PFSK-1 (cell line): ENCODE measurements around the gene ARCN1.

Experiments
- POLR2AphosphoS5 ChIP-seq: IDR thresholded peaks from 2 replicates; pipeline ENCODE4 v1.6.1; 2012; ENCODE audit warnings: low read depth, mild to moderate bottlenecking, control low read depth, low read length, moderate library complexity
- TAF1 ChIP-seq: IDR thresholded peaks from 2 replicates; pipeline ENCODE4 v1.6.1; 2012; ENCODE audit warnings: low read length, control low read depth, borderline replicate concordance; ENCODE audit not compliant: insufficient read depth
- TF ChIP-seq, protein P1 (sequence below), 2 experiments: IDR thresholded peaks; 2 replicates each; pipeline versions ENCODE4 v1.6.1 to v1.8.0; 2011 to 2012; ENCODE audit warnings: low read depth in 2 of 2, low read length in 2 of 2, control low read depth in 1 of 2, inconsistent platforms in 1 of 2, mild to moderate bottlenecking in 1 of 2, moderate library complexity in 1 of 2; ENCODE audit not compliant: insufficient read depth in 1 of 2

DNA sequence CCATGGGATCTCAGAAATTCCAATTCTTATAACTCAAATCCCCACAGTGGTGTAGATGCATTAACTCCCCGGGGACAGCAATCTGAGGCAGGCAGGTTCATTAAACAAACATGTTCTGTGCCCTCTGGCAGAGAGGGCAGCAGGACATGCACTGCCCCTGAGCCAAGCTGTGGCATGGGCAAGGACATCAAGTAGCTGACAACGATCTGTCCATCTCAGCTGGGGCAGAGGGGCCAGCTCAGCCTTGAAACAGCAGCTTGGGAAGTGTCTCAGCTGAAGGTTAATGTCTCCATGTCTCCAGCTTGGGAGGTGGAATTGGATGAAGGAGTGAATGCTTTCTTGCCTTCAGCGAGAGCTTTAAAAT, 27.6 kb upstream of the ARCN1 start:
- TF ChIP-seq, protein P1, sequence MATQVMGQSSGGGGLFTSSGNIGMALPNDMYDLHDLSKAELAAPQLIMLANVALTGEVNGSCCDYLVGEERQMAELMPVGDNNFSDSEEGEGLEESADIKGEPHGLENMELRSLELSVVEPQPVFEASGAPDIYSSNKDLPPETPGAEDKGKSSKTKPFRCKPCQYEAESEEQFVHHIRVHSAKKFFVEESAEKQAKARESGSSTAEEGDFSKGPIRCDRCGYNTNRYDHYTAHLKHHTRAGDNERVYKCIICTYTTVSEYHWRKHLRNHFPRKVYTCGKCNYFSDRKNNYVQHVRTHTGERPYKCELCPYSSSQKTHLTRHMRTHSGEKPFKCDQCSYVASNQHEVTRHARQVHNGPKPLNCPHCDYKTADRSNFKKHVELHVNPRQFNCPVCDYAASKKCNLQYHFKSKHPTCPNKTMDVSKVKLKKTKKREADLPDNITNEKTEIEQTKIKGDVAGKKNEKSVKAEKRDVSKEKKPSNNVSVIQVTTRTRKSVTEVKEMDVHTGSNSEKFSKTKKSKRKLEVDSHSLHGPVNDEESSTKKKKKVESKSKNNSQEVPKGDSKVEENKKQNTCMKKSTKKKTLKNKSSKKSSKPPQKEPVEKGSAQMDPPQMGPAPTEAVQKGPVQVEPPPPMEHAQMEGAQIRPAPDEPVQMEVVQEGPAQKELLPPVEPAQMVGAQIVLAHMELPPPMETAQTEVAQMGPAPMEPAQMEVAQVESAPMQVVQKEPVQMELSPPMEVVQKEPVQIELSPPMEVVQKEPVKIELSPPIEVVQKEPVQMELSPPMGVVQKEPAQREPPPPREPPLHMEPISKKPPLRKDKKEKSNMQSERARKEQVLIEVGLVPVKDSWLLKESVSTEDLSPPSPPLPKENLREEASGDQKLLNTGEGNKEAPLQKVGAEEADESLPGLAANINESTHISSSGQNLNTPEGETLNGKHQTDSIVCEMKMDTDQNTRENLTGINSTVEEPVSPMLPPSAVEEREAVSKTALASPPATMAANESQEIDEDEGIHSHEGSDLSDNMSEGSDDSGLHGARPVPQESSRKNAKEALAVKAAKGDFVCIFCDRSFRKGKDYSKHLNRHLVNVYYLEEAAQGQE (IDR thresholded peaks at IDR 0.05; ENCODE audit: insufficient read depth in 1 of 2, low read depth in 2 of 2, low read length in 2 of 2) = no peak
- TF ChIP-seq POLR2AphosphoS5 = no peak
- TF ChIP-seq TAF1 = no peak
